SH-SY5Y (cell line): ENCODE data around the gene RAPGEF1.

Experiments
- GATA2 ChIP-seq: IDR thresholded peaks from 2 replicates; pipeline ENCODE4 v1.6.1; 2011; ENCODE audit warnings: mild to moderate bottlenecking, low read depth, low read length
- GATA3 ChIP-seq: IDR thresholded peaks from 2 replicates; pipeline ENCODE4 v1.6.1; 2011; ENCODE audit warnings: low read depth, mild to moderate bottlenecking, low read length, moderate library complexity

GRCh38 chr9:131545003-131545785 lies 194.7 kb downstream of the RAPGEF1 start, which contains the start of gene PRRT1B:
- TF ChIP-seq GATA2 (no peak), GATA3 (no peak)
